IMR-90 (cell line): Measurements from ENCODE around the gene EIF4A3. TPM values are rescaled to one million over a fixed set of nuclear protein-coding genes. Genes with fewer than 3 reads are reported as not detected.

Experiments
- ATAC-seq: fragments of 200-7000 bp; cut with Tn5 transposase; 2 replicates; pipeline ENCODE4 v1.9.1; 2020; ENCODE audit warnings: low read depth, mild to moderate bottlenecking, moderate library complexity
- BruUV-seq: library from RNA; stranded (reverse); fragments of 400-500 nt; replicated peaks from 2 replicates; lab custom pipeline; 2021; lab: Mats Ljungman, UMichigan
- CTCF ChIA-PET: fragments of 300-600 bp; formaldehyde crosslinking; extraction: SDS; loops from one replicate; lab custom pipeline; 2021; ENCODE audit warnings: antibody characterized with exemption; lab: Yijun Ruan, JAX
- POLR2A ChIA-PET: fragments of 300-600 bp; sonication (Branson Sonifier 250); formaldehyde crosslinking; loops from one replicate; lab custom pipeline; 2022; ENCODE audit warnings: antibody characterized with exemption; ENCODE audit not compliant: unreplicated experiment; lab: Charles Lee
- DNase-seq: peaks from one replicate; pipeline ENCODE4 v3.0.0; 2013
- H2AFZ ChIP-seq: replicated peaks from 2 replicates; pipeline ENCODE3; 2013; ENCODE audit warnings: low read length, mild to moderate bottlenecking; ENCODE audit not compliant: poor library complexity
- H2AK5ac ChIP-seq: 2 replicates; pipeline ENCODE4 v1.6.1; 2013; ENCODE audit warnings: low read depth, low read length, inconsistent platforms
- H2AK9ac ChIP-seq: replicated peaks from 2 replicates; pipeline ENCODE3; 2013; ENCODE audit warnings: mild to moderate bottlenecking, low read depth, low read length, moderate library complexity; ENCODE audit not compliant: poor library complexity
- H2BK120ac ChIP-seq: 2 replicates; pipeline ENCODE4 v1.6.1; 2013; ENCODE audit warnings: low read depth, low read length, inconsistent platforms
- H2BK15ac ChIP-seq: 3 replicates; pipeline ENCODE4 v1.6.1; 2013; ENCODE audit warnings: low read depth, low read length, inconsistent platforms
- H2BK20ac ChIP-seq: 2 replicates; pipeline ENCODE4 v1.6.1; 2013; ENCODE audit warnings: low read depth, mild to moderate bottlenecking, inconsistent platforms, low read length, moderate library complexity
- H2BK5ac ChIP-seq: 2 replicates; pipeline ENCODE4 v1.6.1; 2013; ENCODE audit warnings: mild to moderate bottlenecking, low read depth, low read length, inconsistent platforms; ENCODE audit not compliant: poor library complexity, severe bottlenecking
- H3K14ac ChIP-seq: replicated peaks from 2 replicates; pipeline ENCODE4 v1.6.1; 2013; ENCODE audit warnings: low read depth, low read length, inconsistent platforms
- H3K18ac ChIP-seq: 2 replicates; pipeline ENCODE4 v1.6.1; 2013; ENCODE audit warnings: low read depth, low read length, control low read depth
- H3K23ac ChIP-seq: 2 replicates; pipeline ENCODE4 v1.6.1; 2013; ENCODE audit warnings: low read depth, low read length, inconsistent platforms
- H3K27ac ChIP-seq: 2 replicates; pipeline ENCODE4 v1.5.1; 2013; ENCODE audit warnings: mild to moderate bottlenecking, control low read depth, low read length; ENCODE audit not compliant: insufficient read depth
- H3K27me3 ChIP-seq: 2 replicates; pipeline ENCODE4 v1.6.1; 2013; ENCODE audit warnings: low read length; ENCODE audit not compliant: control insufficient read depth, insufficient read depth
- H3K36me3 ChIP-seq: 2 replicates; pipeline ENCODE4 v1.6.1; 2013; ENCODE audit warnings: low read length, mixed read lengths; ENCODE audit not compliant: control insufficient read depth, insufficient read depth
- H3K4ac ChIP-seq: 2 replicates; pipeline ENCODE4 v1.6.1; 2013; ENCODE audit warnings: low read depth, low read length, inconsistent platforms
- H3K4me1 ChIP-seq: 2 replicates; pipeline ENCODE4 v1.6.1; 2013; ENCODE audit warnings: low read length, mixed read lengths; ENCODE audit not compliant: control insufficient read depth, insufficient read depth
- H3K4me2 ChIP-seq: 2 replicates; pipeline ENCODE4 v1.6.1; 2013; ENCODE audit warnings: low read depth, mild to moderate bottlenecking, control low read depth, low read length, moderate library complexity
- H3K4me3 ChIP-seq: 2 replicates; pipeline ENCODE4 v1.5.1; 2013; ENCODE audit warnings: low read depth, mild to moderate bottlenecking, control low read depth, low read length, moderate library complexity; ENCODE audit not compliant: insufficient read depth
- H3K56ac ChIP-seq: 2 replicates; pipeline ENCODE4 v1.6.1; 2013; ENCODE audit warnings: low read length, inconsistent platforms; ENCODE audit not compliant: insufficient read depth; ENCODE audit errors: extremely low read depth
- H3K79me1 ChIP-seq, 2 experiments: 2 replicates each; pipeline ENCODE4 v1.6.1; 2013; ENCODE audit warnings: low read length in 2 of 2, inconsistent platforms in 1 of 2, low read depth in 1 of 2
- H3K9ac ChIP-seq: 2 replicates; pipeline ENCODE4 v1.6.1; 2013; ENCODE audit warnings: low read depth, low read length, control low read depth
- H3K9me1 ChIP-seq: 2 replicates; pipeline ENCODE4 v1.6.1; 2013; ENCODE audit warnings: low read length, inconsistent platforms; ENCODE audit not compliant: insufficient read depth
- H3K9me3 ChIP-seq: 2 replicates; pipeline ENCODE4 v1.6.1; 2013; ENCODE audit warnings: low read length; ENCODE audit not compliant: control insufficient read depth, insufficient read depth
- H4K20me1 ChIP-seq: 2 replicates; pipeline ENCODE4 v1.6.1; 2013; ENCODE audit warnings: low read length, inconsistent platforms; ENCODE audit not compliant: insufficient read depth
- H4K5ac ChIP-seq: 2 replicates; pipeline ENCODE4 v1.6.1; 2013; ENCODE audit warnings: mild to moderate bottlenecking, low read depth, low read length, control low read depth
- H4K8ac ChIP-seq, 2 experiments: 2 replicates each; pipeline ENCODE4 v1.6.1; 2013; ENCODE audit warnings: low read depth in 2 of 2, low read length in 2 of 2, control low read depth in 1 of 2, inconsistent platforms in 1 of 2
- H4K91ac ChIP-seq: 2 replicates; pipeline ENCODE4 v1.6.1; 2013; ENCODE audit warnings: low read depth, low read length, inconsistent platforms; ENCODE audit not compliant: insufficient read depth
- CTCF ChIP-seq: conservative IDR thresholded peaks from 2 replicates; pipeline ENCODE4 v1.5.1; 2012; ENCODE audit warnings: mild to moderate bottlenecking, low read depth, low read length, improper control_type of control experiment
- RCOR1 ChIP-seq: IDR thresholded peaks from 2 replicates; pipeline ENCODE4 v1.6.1; 2012; ENCODE audit warnings: mild to moderate bottlenecking, low read length, improper control_type of control experiment; ENCODE audit not compliant: insufficient replicate concordance
- SMC3 ChIP-seq: fragments of 150-350 bp; IDR thresholded peaks from 2 replicates; pipeline ENCODE4 v1.6.1; 2016; ENCODE audit warnings: low read depth, mild to moderate bottlenecking, antibody characterized with exemption, low read length, moderate library complexity
- WGBS, 2 experiments: methylation state at CpG; one replicate each; pipeline versions ENCODE4 v1.1.5 to v1.1.7; 2013; ENCODE audit warnings: missing lambda C conversion rate in 2 of 2; ENCODE audit not compliant: insufficient read length in 1 of 2; ENCODE audit errors: extremely low coverage in 2 of 2; 5-methylcytosine and 5-hydroxymethylcytosine counted together
- dilution Hi-C: fragments of 300-500 bp; cut with HindIII; formaldehyde crosslinking; loops from one replicate; pipeline ENCODE4 v1.14.3; 2018; ENCODE audit warnings: low sequenced_read_pairs; ENCODE audit not compliant: unreplicated experiment
- in situ Hi-C: fragments of 300-500 bp; cut with MboI; formaldehyde crosslinking; loops from 3 replicates; pipeline ENCODE4 v1.14.3; 2019; ENCODE audit warnings: low sequenced_read_pairs, inconsistent platforms, mixed read lengths
- intact Hi-C: fragments of 100-400 bp; cut with micrococcal nuclease; formaldehyde crosslinking; loops from 2 replicates; pipeline ENCODE4 v1.10.0; 2022
- polyA plus RNA-seq, 3 experiments: library from polyadenylated mRNA; depleted of rRNA; stranded (reverse); fragments of >200 nt; gene quantifications; 2 replicates each; pipeline ENCODE4 v1.2.3, GENCODE V29; 2012; ENCODE audit warnings: low replicate concordance in 1 of 3
- total RNA-seq: library from RNA; depleted of rRNA; stranded (reverse); fragments of >200 nt; gene quantifications from 2 replicates; pipeline ENCODE4 v1.2.3, GENCODE V29; 2012

Gene EIF4A3
- total and polyA plus RNA-seq, 2 of the 4 experiments (the other 2 are of a cell fraction): 85.3 to 97.1 TPM

- Histone ChIP-seq H3K36me3 (no peaks in the 10 kb centered on the region), H2BK120ac (no peak overlapping the region), H3K27me3 (peaks cover 22% of the 10 kb centered on the region), H2AK9ac (no peak overlapping the region), H4K20me1 (no peaks in the 10 kb centered on the region), H3K9me1 (no peaks in the 10 kb centered on the region), H2BK5ac (no peak overlapping the region), H3K4me3 (no peak overlapping the region), H2BK20ac (no peak overlapping the region), H3K4ac (no peak overlapping the region), H2AK5ac (no peak overlapping the region), H3K56ac (no peak overlapping the region), H3K18ac (no peak overlapping the region), H3K27ac (no peak overlapping the region), H4K8ac (no peak overlapping the region), H3K9me3 (no peaks in the 10 kb centered on the region), H4K5ac (no peak overlapping the region), H4K91ac (no peak overlapping the region), H3K4me2 (no peak overlapping the region), H3K14ac (no peak overlapping the region), H3K9ac (no peak overlapping the region), H2BK15ac (no peak overlapping the region), H2AFZ (no peak overlapping the region), H3K4me1 (peaks cover 3% of the 10 kb centered on the region), H3K79me1 (no peaks in the 10 kb centered on the region), H3K23ac (no peak overlapping the region)
- DNase-seq (no peak), ATAC-seq (no peak)
- WGBS, 2 experiments: 63% methylated on average over 2 of the region's 11 CpGs; no CpG with 5 or more reads in 1 of the 2 experiments
- intact Hi-C loops: no loop called here
- POLR2A ChIA-PET: no interaction called here
- no peak for TF ChIP-seq CTCF
- TF ChIP-seq SMC3: no peak
- TF ChIP-seq RCOR1: no peak
- in situ Hi-C loops: no loop called here
- CTCF ChIA-PET: interaction anchor here (0.5 kb wide), 1 partner anchor 42 kb away, joined by 3 read pairs; no protein-coding TSS in a partner anchor
- BruUV-seq: no TSS peak
- dilution Hi-C loops: no loop called here
Observed at GRCh38 chr17:80176757-80177156, 29.8 kb upstream of the EIF4A3 start.
